Upper lobe of left lung (tissue), 6 donors: ENCODE measurements around the gene GPR141. TPM values are rescaled to one million over a fixed set of nuclear protein-coding genes. Genes with fewer than 3 reads are reported as not detected.
"Not testable (repeated sequence)": the region's sequence is repeated elsewhere in the genome, so short reads cannot be mapped to it uniquely, and the experiment has no call there.

Experiments used
- ATAC-seq, 2 donors: fragments of 200-7000 bp; cut with Tn5 transposase; one replicate each; pipeline ENCODE4 v1.9.1; 2022; ENCODE audit warnings: mild to moderate bottlenecking in 2 of 2, moderate library complexity in 2 of 2; ENCODE audit not compliant: low FRiP score in 2 of 2
- DNase-seq, 2 donors: peaks; one replicate each; pipeline ENCODE4 v3.0.0-alpha.2; 2019 to 2020
- H3K27ac ChIP-seq, 4 donors: fragments of 200-600 bp; sonication (generic); one replicate each; pipeline ENCODE4 v1.5.1; 2016 to 2019
- H3K27me3 ChIP-seq, 4 donors: fragments of 200-600 bp; sonication (generic); one replicate each; pipeline ENCODE4 v1.5.1; 2017 to 2019
- H3K36me3 ChIP-seq, 4 donors: fragments of 200-600 bp; sonication (generic); one replicate each; pipeline ENCODE4 v1.5.1; 2016 to 2019
- H3K4me1 ChIP-seq, 4 donors: fragments of 200-600 bp; sonication (generic); one replicate each; pipeline ENCODE4 v1.5.1; 2018 to 2019
- H3K4me3 ChIP-seq, 4 donors: fragments of 200-600 bp; sonication (generic); one replicate each; pipeline ENCODE4 v1.5.1; 2017 to 2019; ENCODE audit warnings: mild to moderate bottlenecking in 2 of 4, moderate library complexity in 1 of 4
- H3K9me3 ChIP-seq, 4 donors: fragments of 200-600 bp; sonication (generic); one replicate each; pipeline ENCODE4 v1.5.1; 2018 to 2019
- EP300 ChIP-seq, 4 donors: sonication (generic); formaldehyde crosslinking; IDR thresholded peaks; one replicate each; pipeline ENCODE4 v1.5.1; 2017; ENCODE audit warnings: antibody characterized with exemption in 4 of 4, control low read depth in 2 of 4
- POLR2A ChIP-seq, 4 donors: fragments of 450-650 bp; IDR thresholded peaks; one replicate each; pipeline ENCODE4 v1.5.1; 2016 to 2017; ENCODE audit warnings: antibody characterized with exemption in 4 of 4, mild to moderate bottlenecking in 2 of 4
- POLR2AphosphoS5 ChIP-seq, 2 donors: sonication (generic); formaldehyde crosslinking; IDR thresholded peaks; one replicate each; pipeline ENCODE4 v1.5.1; 2017; ENCODE audit warnings: antibody characterized with exemption in 2 of 2
- WGBS, 2 donors: methylation state at CpG; one replicate each; pipeline ENCODE4 v1.1.5; 2017 to 2018; 5-methylcytosine and 5-hydroxymethylcytosine counted together
- total RNA-seq, 6 donors: library from RNA; depleted of rRNA in 4 of 6; stranded (reverse); fragments of >200 nt in 4 of 6; gene quantifications; one replicate each; pipeline versions ENCODE4 v1.1.0 to v1.2.1, GENCODE V29; 2016 to 2021
- TF ChIP-seq, protein P1 (sequence below), 6 experiments: fragments of 450-650 bp in 4 of 6; fragments of 200-600 bp in 2 of 6; sonication (generic) in 2 of 6; IDR thresholded peaks; one replicate each; pipeline ENCODE4 v1.5.1; 2016 to 2019; ENCODE audit warnings: antibody characterized with exemption in 6 of 6
- donor health status: DM: no; HTN: no; CAD: no; lungs with moderate emphysema.
- donor health status: DM: no; HTN: yes; CAD: no; lungs with severe emphysema.

GPR141 gene
- total RNA-seq, 6 donors from 2014 or later: 1.4 to 4.4 (median 3.9) TPM; not detected in 1

DNA sequence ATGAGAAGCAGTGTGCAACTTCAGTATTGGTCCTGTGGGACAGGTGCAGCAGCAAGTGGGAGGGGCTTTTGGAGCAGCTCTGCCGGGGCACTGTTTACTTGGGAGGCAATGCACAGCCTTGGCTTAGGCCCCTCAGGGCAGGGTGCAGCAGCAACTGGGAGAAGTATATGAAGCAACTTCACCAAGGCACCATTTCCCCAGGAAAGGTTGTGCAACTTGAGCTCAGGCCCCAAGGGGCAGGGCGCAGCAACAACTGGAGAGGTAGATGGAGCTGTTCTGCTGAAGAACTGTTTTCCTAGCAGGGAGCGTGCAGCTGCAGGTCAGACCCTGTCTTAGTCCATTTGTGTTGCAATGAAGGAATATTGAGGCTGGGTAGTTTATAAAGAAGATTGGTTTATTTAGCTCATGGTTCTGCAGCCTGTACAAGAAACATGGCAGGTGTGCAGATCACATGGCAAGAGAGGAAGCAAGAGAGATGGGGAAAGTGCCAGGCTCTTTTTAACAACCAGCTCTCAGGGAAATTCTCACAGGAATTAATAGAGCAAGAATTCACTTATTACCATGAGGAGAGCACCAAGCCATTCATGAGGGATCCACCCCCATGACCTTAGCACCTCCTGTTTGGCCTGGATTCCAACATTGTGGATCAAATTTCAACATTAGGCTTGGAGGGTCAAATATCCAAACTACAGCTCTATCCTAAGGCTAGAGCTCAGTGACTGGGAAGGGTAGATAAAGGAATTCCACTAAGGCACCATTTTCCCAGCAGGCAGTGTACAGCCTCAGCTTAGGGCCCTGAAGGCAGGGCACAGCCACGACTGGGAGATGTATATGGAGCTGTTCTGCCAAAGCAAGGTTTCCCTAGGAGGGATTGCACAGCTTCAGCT, 10.9 kb downstream of the GPR141 start:
- Histone ChIP-seq H3K4me3 (no peak overlapping the region), H3K27ac (peak overlapping the region in 3 of 4 donors; percentile 16 to 65 (median 42)), H3K27me3 (no peaks in the 10 kb centered on the region), H3K36me3 (no peaks in the 10 kb centered on the region), H3K9me3 (no peaks in the 10 kb centered on the region), H3K4me1 (no peaks in the 10 kb centered on the region)
- WGBS, 2 donors: 72 to 81% methylated on average over 3 to 4 of the region's 4 CpGs
- ATAC-seq (peak; percentile 19 to 66), DNase-seq (peak in 1 of 2 donors; percentile 66)
- TF ChIP-seq POLR2AphosphoS5 (IDR thresholded peaks at IDR 0.05): no peak

DNA sequence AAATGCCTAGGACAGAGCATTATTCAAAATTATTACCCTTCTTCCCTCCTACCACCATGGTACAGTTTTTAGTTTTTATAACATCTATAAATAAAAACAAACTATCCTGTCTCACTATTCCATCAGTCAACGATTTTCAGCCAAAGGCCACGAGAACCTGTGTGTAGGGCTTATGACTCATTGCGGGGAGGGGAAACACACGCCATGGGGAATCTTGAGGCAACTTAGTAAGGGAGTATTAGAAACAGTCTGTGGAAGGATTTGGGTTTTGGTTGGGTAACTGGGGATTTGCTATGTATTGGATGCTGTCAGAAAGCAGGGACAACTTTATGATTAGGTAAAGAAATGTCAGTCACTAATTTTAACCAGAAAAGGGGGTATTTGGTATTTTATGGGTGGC, 14.7 kb downstream of the GPR141 start:
- DNase-seq (no peak), ATAC-seq (no peak)
- 73 to 78% methylated on average over 4 of the region's 4 CpGs for WGBS, 2 donors
- Histone ChIP-seq H3K9me3 (no peaks in the 10 kb centered on the region), H3K4me1 (peaks cover 8 to 17% (median 12%) of the 10 kb centered on the region in 4 donors), H3K27ac (peak overlapping the region in 1 of 4 donors; percentile 3), H3K4me3 (no peak overlapping the region), H3K36me3 (no peaks in the 10 kb centered on the region), H3K27me3 (no peaks in the 10 kb centered on the region)
- TF ChIP-seq POLR2AphosphoS5 (IDR thresholded peaks at IDR 0.05): no peak
- TF ChIP-seq, protein P1, sequence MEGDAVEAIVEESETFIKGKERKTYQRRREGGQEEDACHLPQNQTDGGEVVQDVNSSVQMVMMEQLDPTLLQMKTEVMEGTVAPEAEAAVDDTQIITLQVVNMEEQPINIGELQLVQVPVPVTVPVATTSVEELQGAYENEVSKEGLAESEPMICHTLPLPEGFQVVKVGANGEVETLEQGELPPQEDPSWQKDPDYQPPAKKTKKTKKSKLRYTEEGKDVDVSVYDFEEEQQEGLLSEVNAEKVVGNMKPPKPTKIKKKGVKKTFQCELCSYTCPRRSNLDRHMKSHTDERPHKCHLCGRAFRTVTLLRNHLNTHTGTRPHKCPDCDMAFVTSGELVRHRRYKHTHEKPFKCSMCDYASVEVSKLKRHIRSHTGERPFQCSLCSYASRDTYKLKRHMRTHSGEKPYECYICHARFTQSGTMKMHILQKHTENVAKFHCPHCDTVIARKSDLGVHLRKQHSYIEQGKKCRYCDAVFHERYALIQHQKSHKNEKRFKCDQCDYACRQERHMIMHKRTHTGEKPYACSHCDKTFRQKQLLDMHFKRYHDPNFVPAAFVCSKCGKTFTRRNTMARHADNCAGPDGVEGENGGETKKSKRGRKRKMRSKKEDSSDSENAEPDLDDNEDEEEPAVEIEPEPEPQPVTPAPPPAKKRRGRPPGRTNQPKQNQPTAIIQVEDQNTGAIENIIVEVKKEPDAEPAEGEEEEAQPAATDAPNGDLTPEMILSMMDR (IDR thresholded peaks at IDR 0.05): no peak
- no peak for TF ChIP-seq EP300 (IDR thresholded peaks at IDR 0.05)
- TF ChIP-seq POLR2A (IDR thresholded peaks at IDR 0.05): no peak

DNA sequence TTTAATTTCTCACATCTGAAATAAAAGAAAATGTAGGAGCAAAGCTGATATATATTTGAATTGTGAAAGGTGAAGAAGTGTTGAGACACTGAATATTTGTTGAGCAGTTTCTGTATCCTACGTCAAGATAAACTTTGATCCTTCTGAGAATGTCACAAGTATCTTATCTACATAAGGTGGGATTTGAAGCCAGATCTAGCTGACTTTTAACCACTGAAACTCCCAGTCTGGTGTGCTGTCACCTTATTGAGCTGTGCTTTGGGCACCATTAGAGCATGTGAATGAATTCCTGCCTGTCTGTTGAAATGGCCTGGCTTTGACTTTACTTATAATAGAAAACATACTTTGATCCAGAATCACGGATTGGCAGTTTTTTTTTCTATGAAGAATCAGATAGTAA, 15.2 kb downstream of the GPR141 start:
- Histone ChIP-seq H3K9me3 (no peaks in the 10 kb centered on the region), H3K4me3 (no peak overlapping the region), H3K36me3 (no peaks in the 10 kb centered on the region), H3K27ac (peak overlapping the region in 1 of 4 donors; percentile 3), H3K4me1 (peaks cover 8 to 19% (median 13%) of the 10 kb centered on the region in 4 donors), H3K27me3 (no peaks in the 10 kb centered on the region)
- DNase-seq: no peak
- 79 to 91% methylated on average over 2 of the region's 2 CpGs for whole genome bisulfite sequencing, 2 donors
- no peak for ATAC-seq
- TF ChIP-seq POLR2A (IDR thresholded peaks at IDR 0.05): no peak

DNA sequence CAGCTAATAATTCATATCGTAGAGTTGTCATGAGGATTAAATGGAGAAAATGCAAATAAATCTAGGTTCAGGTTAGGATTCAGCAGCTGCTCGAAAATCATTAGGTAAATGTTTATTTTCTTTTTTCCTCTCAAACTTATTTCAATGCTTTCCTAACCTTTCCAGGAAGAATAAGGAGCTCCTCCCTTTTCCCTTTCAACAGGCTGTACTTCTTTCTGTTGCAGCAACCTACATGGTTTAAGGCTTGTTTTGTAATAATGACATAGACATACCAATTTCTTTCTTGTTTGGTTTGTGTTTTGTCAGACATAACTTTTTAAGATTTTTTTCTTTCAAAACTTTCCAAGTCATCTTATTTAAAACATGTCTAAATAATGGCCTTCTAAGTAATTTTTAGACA, 18.2 kb downstream of the GPR141 start:
- TF ChIP-seq EP300 (IDR thresholded peaks at IDR 0.05): no peak
- Histone ChIP-seq H3K27ac (peak overlapping the region in 1 of 4 donors; percentile 56), H3K4me1 (peaks cover 8 to 19% (median 13%) of the 10 kb centered on the region in 4 donors), H3K4me3 (no peak overlapping the region), H3K36me3 (no peaks in the 10 kb centered on the region), H3K27me3 (no peaks in the 10 kb centered on the region), H3K9me3 (no peaks in the 10 kb centered on the region)
- 30 to 34% methylated on average over 2 of the region's 2 CpGs for WGBS, 2 donors
- DNase-seq (no peak), ATAC-seq (no peak)

DNA sequence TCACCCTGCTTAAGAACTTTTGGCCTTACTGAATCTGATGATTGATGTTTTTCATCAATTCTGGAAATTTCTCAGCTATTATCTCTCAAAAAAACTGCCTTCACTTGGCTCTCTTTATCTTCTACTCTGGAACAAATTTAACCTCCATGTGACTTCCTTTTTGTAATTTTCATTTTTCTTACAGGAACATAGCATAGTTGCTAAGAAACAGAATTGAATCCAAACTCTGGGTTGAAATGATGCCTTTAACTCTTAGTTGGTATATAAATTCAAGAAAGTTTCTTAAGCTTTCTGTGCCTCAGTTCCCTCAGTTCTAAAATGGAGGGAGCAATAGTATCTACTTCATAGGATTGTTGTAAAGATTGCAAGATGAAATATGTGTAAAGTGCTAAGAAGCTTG, 19.8 kb downstream of the GPR141 start:
- no peak for DNase-seq
- ATAC-seq: no peak
- TF ChIP-seq EP300 (IDR thresholded peaks at IDR 0.05) (no peak), POLR2AphosphoS5 (IDR thresholded peaks at IDR 0.05) (no peak), POLR2A (IDR thresholded peaks at IDR 0.05) (no peak)
- TF ChIP-seq, protein P1 (IDR thresholded peaks at IDR 0.05): no peak
- Histone ChIP-seq H3K9me3 (no peaks in the 10 kb centered on the region), H3K27me3 (no peaks in the 10 kb centered on the region), H3K27ac (no peak overlapping the region), H3K4me1 (peaks cover 8 to 19% (median 13%) of the 10 kb centered on the region in 4 donors), H3K36me3 (no peaks in the 10 kb centered on the region), H3K4me3 (no peak overlapping the region)

DNA sequence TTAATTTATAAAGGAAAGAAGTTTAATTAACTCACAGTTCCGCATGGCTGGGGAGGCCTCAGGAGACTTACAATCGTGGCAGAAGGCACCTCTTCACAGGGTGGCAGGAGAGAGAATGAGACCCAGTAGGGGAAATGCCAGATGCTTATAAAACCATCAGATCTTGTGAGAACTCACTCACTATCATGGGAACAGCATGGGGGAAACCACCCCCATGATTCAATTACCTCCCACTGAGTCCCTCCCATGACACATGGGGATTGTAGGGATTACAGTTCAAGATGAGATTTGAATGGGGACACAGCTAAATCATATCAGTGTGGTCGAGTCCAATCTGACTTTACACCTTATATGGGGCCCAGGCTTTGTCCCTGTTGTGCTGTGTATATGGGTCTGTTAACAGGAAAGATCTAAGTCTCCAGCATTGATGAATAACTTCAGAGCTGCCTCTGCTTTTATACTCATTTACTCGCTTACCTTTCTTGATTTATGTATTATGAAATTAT, 20.8 kb downstream of the GPR141 start:
- 86 to 93% methylated on average over 4 of the region's 4 CpGs for WGBS, 2 donors

More for the DNA sequence above, 20.8 kb downstream of the GPR141 start:
- H3K36me3 ChIP-seq, DNase-seq, H3K27ac ChIP-seq, H3K27me3 ChIP-seq, H3K9me3 ChIP-seq, ATAC-seq, H3K4me3 ChIP-seq: not testable (repeated sequence)
- H3K4me1 ChIP-seq: peaks cover 8 to 19% (median 13%) of the 10 kb centered on the region in 4 donors
